Activated T-cell treated with anti-CD3 and anti-CD28 coated beads, Interleukin-2, amount 50 U/mL, for 72 hours (primary cell): Measurements from ENCODE around the gene CNFN. TPM values are rescaled to one million over a fixed set of nuclear protein-coding genes. Genes with fewer than 3 reads are reported as not detected.

Experiments
- ATAC-seq, 2 donors: fragments of 150-1000 bp; cut with Tn5 transposase; replicated peaks in 1 of 2; 2 replicates each; pipeline ENCODE4 v1.10.0; 2021; ENCODE audit warnings: moderate library complexity in 2 of 2, mild to moderate bottlenecking in 1 of 2
- DNase-seq, 2 donors: peaks; one replicate each; pipeline ENCODE4 v3.0.0; 2021 to 2022; ENCODE audit warnings: mixed read lengths in 1 of 2
- H3K27ac Mint-ChIP-seq: one replicate; pipeline ENCODE4 v1.8.0; 2022; ENCODE audit warnings: mild to moderate bottlenecking, moderate library complexity, mixed read lengths
- H3K27me3 Mint-ChIP-seq: one replicate; pipeline ENCODE4 v1.8.0; 2022; ENCODE audit warnings: low read depth, mixed read lengths
- H3K36me3 Mint-ChIP-seq, 2 donors: one replicate each; pipeline ENCODE4 v1.8.0; 2022; ENCODE audit warnings: mixed read lengths in 2 of 2, mild to moderate bottlenecking in 1 of 2; ENCODE audit not compliant: insufficient read depth in 2 of 2
- H3K4me1 Mint-ChIP-seq: one replicate; pipeline ENCODE4 v1.8.0; 2022; ENCODE audit warnings: low read depth, mixed read lengths
- H3K4me3 Mint-ChIP-seq, 2 donors: one replicate each; pipeline ENCODE4 v1.8.0; 2022; ENCODE audit warnings: mild to moderate bottlenecking in 2 of 2, mixed read lengths in 2 of 2, moderate library complexity in 2 of 2
- H3K9me3 Mint-ChIP-seq, 2 donors: one replicate each; pipeline ENCODE4 v1.8.0; 2022; ENCODE audit warnings: mixed read lengths in 2 of 2
- total RNA-seq, 2 donors: library from RNA; stranded (reverse); gene quantifications; one replicate each; pipeline ENCODE4 v1.2.3, GENCODE V29; 2022

The CNFN gene
- 1 to 10 TPM in 1 of 2 donors, under 1 TPM in 1; 0.53 to 2.1 TPM for total RNA-seq

- peaks cover 7% of the 10 kb centered on the region for H3K4me1 Mint-ChIP-seq
- H3K9me3 Mint-ChIP-seq = no peaks in the 10 kb centered on the region
- no peaks in the 10 kb centered on the region for H3K36me3 Mint-ChIP-seq
- H3K27me3 Mint-ChIP-seq = peaks cover 33% of the 10 kb centered on the region
- DNase-seq (no peak), ATAC-seq (no peak)
- H3K27ac Mint-ChIP-seq = no peak within 1 kb of the TSS
- no peak within 1 kb of the TSS for H3K4me3 Mint-ChIP-seq
These were observed at the start of gene CNFN for GRCh38 chr19:42389899-42390298. Gene CNFN, minus strand, starts transcription at chr19:42390297. Its CDS starts 1,260 bp downstream, at chr19:42389037.

- no peaks in the 10 kb centered on the region for H3K36me3 Mint-ChIP-seq
- DNase-seq (no peak), ATAC-seq (no peak)
- no peak overlapping the region for H3K27ac Mint-ChIP-seq
- H3K4me3 Mint-ChIP-seq = no peak overlapping the region
- H3K4me1 Mint-ChIP-seq = peaks cover 23% of the 10 kb centered on the region
- no peaks in the 10 kb centered on the region for H3K9me3 Mint-ChIP-seq
- no peaks in the 10 kb centered on the region for H3K27me3 Mint-ChIP-seq
These were observed 45.9 kb upstream of the CNFN start for GRCh38 chr19:42436006-42436405.

GRCh38 chr19:42435316-42435715 is 45.2 kb upstream of the CNFN start:
- H3K27me3 Mint-ChIP-seq = no peaks in the 10 kb centered on the region
- no peak for ATAC-seq
- no peak overlapping the region for H3K27ac Mint-ChIP-seq

GRCh38 chr19:42433503-42434260 is 43.6 kb upstream of the CNFN start:
- H3K4me1 Mint-ChIP-seq = peaks cover 11% of the 10 kb centered on the region
- H3K9me3 Mint-ChIP-seq = no peaks in the 10 kb centered on the region
- no peak overlapping the region for H3K27ac Mint-ChIP-seq
- H3K27me3 Mint-ChIP-seq = no peaks in the 10 kb centered on the region
- H3K4me3 Mint-ChIP-seq = peak overlapping the region in 1 of 2 donors; percentile 61
- no peaks in the 10 kb centered on the region for H3K36me3 Mint-ChIP-seq
- peak; percentile 70 to 75 for DNase-seq
- ATAC-seq = peak; percentile 73 to 85

More at GRCh38 chr19:42435316-42435715, 45.2 kb upstream of the CNFN start:
- H3K4me1 Mint-ChIP-seq = peaks cover 16% of the 10 kb centered on the region
- no peaks in the 10 kb centered on the region for H3K36me3 Mint-ChIP-seq
- no peaks in the 10 kb centered on the region for H3K9me3 Mint-ChIP-seq
- no peak for DNase-seq
- no peak overlapping the region for H3K4me3 Mint-ChIP-seq

GRCh38 chr19:42431486-42431885 is 41.4 kb upstream of the CNFN start:
- Mint-ChIP-seq H3K27ac (no peak overlapping the region), H3K36me3 (no peaks in the 10 kb centered on the region), H3K27me3 (no peaks in the 10 kb centered on the region), H3K4me3 (no peak overlapping the region), H3K9me3 (no peaks in the 10 kb centered on the region), H3K4me1 (peaks cover 4% of the 10 kb centered on the region)
- ATAC-seq (no peak), DNase-seq (no peak)

- Mint-ChIP-seq H3K9me3 (no peaks in the 10 kb centered on the region), H3K4me3 (no peak overlapping the region), H3K27me3 (no peaks in the 10 kb centered on the region), H3K27ac (no peak overlapping the region), H3K36me3 (no peaks in the 10 kb centered on the region), H3K4me1 (peaks cover 4% of the 10 kb centered on the region)
- no peak for DNase-seq
- no peak for ATAC-seq
These were observed 38.6 kb upstream of the CNFN start for GRCh38 chr19:42428676-42429075.

- Mint-ChIP-seq H3K4me1 (peaks cover 6% of the 10 kb centered on the region), H3K36me3 (no peaks in the 10 kb centered on the region), H3K27me3 (no peaks in the 10 kb centered on the region), H3K27ac (no peak within 1 kb of the TSS), H3K9me3 (no peaks in the 10 kb centered on the region), H3K4me3 (no peak within 1 kb of the TSS)
- no peak for DNase-seq
- ATAC-seq = no peak
These were observed 37.2 kb upstream of the CNFN start, which contains the start of gene LIPE for GRCh38 chr19:42427313-42427712. Gene LIPE, minus strand, starts transcription at chr19:42427388. Its CDS starts 239 bp downstream, at chr19:42427149.

GRCh38 chr19:42426643-42427042 is 36.5 kb upstream of the CNFN start:
- no peak overlapping the region for H3K27ac Mint-ChIP-seq
- DNase-seq (no peak), ATAC-seq (no peak)
- no peaks in the 10 kb centered on the region for H3K27me3 Mint-ChIP-seq
- no peak overlapping the region for H3K4me3 Mint-ChIP-seq
- no peaks in the 10 kb centered on the region for H3K9me3 Mint-ChIP-seq
- peaks cover 13% of the 10 kb centered on the region for H3K4me1 Mint-ChIP-seq
- H3K36me3 Mint-ChIP-seq = no peaks in the 10 kb centered on the region

GRCh38 chr19:42424712-42425131 is 34.6 kb upstream of the CNFN start:
- H3K36me3 Mint-ChIP-seq = peaks cover 0 to 3% of the 10 kb centered on the region in 2 donors
- H3K4me1 Mint-ChIP-seq = peaks cover 32% of the 10 kb centered on the region
- ATAC-seq = no peak
- no peak for DNase-seq
- no peaks in the 10 kb centered on the region for H3K27me3 Mint-ChIP-seq
- no peaks in the 10 kb centered on the region for H3K9me3 Mint-ChIP-seq
- peak overlapping the region; percentile 93 to 95 for H3K4me3 Mint-ChIP-seq
- H3K27ac Mint-ChIP-seq = no peak overlapping the region

- Mint-ChIP-seq H3K9me3 (no peaks in the 10 kb centered on the region), H3K27ac (no peak overlapping the region), H3K36me3 (peaks cover 0 to 3% of the 10 kb centered on the region in 2 donors), H3K4me3 (peak overlapping the region; percentile 93 to 95), H3K27me3 (no peaks in the 10 kb centered on the region), H3K4me1 (peaks cover 33% of the 10 kb centered on the region)
- ATAC-seq = no peak
- no peak for DNase-seq
These were observed 34.2 kb upstream of the CNFN start for GRCh38 chr19:42424345-42424707.

- Mint-ChIP-seq H3K27ac (peak overlapping the region; percentile 84), H3K27me3 (no peaks in the 10 kb centered on the region), H3K36me3 (peaks cover 0 to 3% of the 10 kb centered on the region in 2 donors), H3K4me3 (peak overlapping the region; percentile 93 to 95), H3K4me1 (peaks cover 33% of the 10 kb centered on the region), H3K9me3 (no peaks in the 10 kb centered on the region)
- peak; percentile 93 for ATAC-seq
- peak; percentile 96 to 97 for DNase-seq
These were observed 33.6 kb upstream of the CNFN start for GRCh38 chr19:42423462-42424344.

- peak; percentile 61 to 70 for DNase-seq
- Mint-ChIP-seq H3K27me3 (no peaks in the 10 kb centered on the region), H3K4me1 (peaks cover 33% of the 10 kb centered on the region), H3K27ac (peak overlapping the region; percentile 84), H3K4me3 (peak overlapping the region; percentile 93 to 95), H3K9me3 (no peaks in the 10 kb centered on the region), H3K36me3 (peaks cover 0 to 3% of the 10 kb centered on the region in 2 donors)
- peak; percentile 63 for ATAC-seq
These were observed 32.9 kb upstream of the CNFN start for GRCh38 chr19:42422901-42423461.
